Activated T-cell treated with anti-CD3 and anti-CD28 coated beads, Interleukin-2, amount 50 U/mL, for 72 hours (primary cell): ENCODE data around the gene NARS2. TPM values are rescaled to one million over a fixed set of nuclear protein-coding genes. Genes with fewer than 3 reads are reported as not detected.

Experiments
- ATAC-seq, 2 donors: fragments of 150-1000 bp; cut with Tn5 transposase; replicated peaks in 1 of 2; 2 replicates each; pipeline ENCODE4 v1.10.0; 2021; ENCODE audit warnings: moderate library complexity in 2 of 2, mild to moderate bottlenecking in 1 of 2
- DNase-seq, 2 donors: peaks; one replicate each; pipeline ENCODE4 v3.0.0; 2021 to 2022; ENCODE audit warnings: mixed read lengths in 1 of 2
- H3K27ac Mint-ChIP-seq: one replicate; pipeline ENCODE4 v1.8.0; 2022; ENCODE audit warnings: mild to moderate bottlenecking, moderate library complexity, mixed read lengths
- H3K27me3 Mint-ChIP-seq: one replicate; pipeline ENCODE4 v1.8.0; 2022; ENCODE audit warnings: low read depth, mixed read lengths
- H3K36me3 Mint-ChIP-seq, 2 donors: one replicate each; pipeline ENCODE4 v1.8.0; 2022; ENCODE audit warnings: mixed read lengths in 2 of 2, mild to moderate bottlenecking in 1 of 2; ENCODE audit not compliant: insufficient read depth in 2 of 2
- H3K4me1 Mint-ChIP-seq: one replicate; pipeline ENCODE4 v1.8.0; 2022; ENCODE audit warnings: low read depth, mixed read lengths
- H3K4me3 Mint-ChIP-seq, 2 donors: one replicate each; pipeline ENCODE4 v1.8.0; 2022; ENCODE audit warnings: mild to moderate bottlenecking in 2 of 2, mixed read lengths in 2 of 2, moderate library complexity in 2 of 2
- H3K9me3 Mint-ChIP-seq, 2 donors: one replicate each; pipeline ENCODE4 v1.8.0; 2022; ENCODE audit warnings: mixed read lengths in 2 of 2
- total RNA-seq, 2 donors: library from RNA; stranded (reverse); gene quantifications; one replicate each; pipeline ENCODE4 v1.2.3, GENCODE V29; 2022

NARS2 gene
- total RNA-seq, 2 donors from 2014 or later: 15.7 to 24.4 TPM

GRCh38 chr11:78400702-78401101, 174.0 kb downstream of the NARS2 start:
- no peak overlapping the region for H3K4me3 Mint-ChIP-seq
- DNase-seq: no peak
- no peaks in the 10 kb centered on the region for H3K27me3 Mint-ChIP-seq
- no peak for ATAC-seq
- H3K4me1 Mint-ChIP-seq: peaks cover 12% of the 10 kb centered on the region
- peaks cover 0 to 2% of the 10 kb centered on the region in 2 donors for H3K36me3 Mint-ChIP-seq
- H3K9me3 Mint-ChIP-seq: peaks cover 0 to 2% of the 10 kb centered on the region in 2 donors
- H3K27ac Mint-ChIP-seq: no peak overlapping the region

- H3K4me3 Mint-ChIP-seq: no peak overlapping the region
Measured at GRCh38 chr11:78400116-78400515, 174.5 kb downstream of the NARS2 start.

GRCh38 chr11:78399136-78399535, 175.5 kb downstream of the NARS2 start:
- H3K27me3 Mint-ChIP-seq: no peaks in the 10 kb centered on the region
- no peak overlapping the region for H3K4me3 Mint-ChIP-seq
- H3K4me1 Mint-ChIP-seq: peaks cover 16% of the 10 kb centered on the region
- no peak overlapping the region for H3K27ac Mint-ChIP-seq
- H3K36me3 Mint-ChIP-seq: no peaks in the 10 kb centered on the region
- DNase-seq (no peak), ATAC-seq (no peak)
- H3K9me3 Mint-ChIP-seq: no peaks in the 10 kb centered on the region

More at GRCh38 chr11:78400116-78400515, 174.5 kb downstream of the NARS2 start:
- ATAC-seq (no peak), DNase-seq (no peak)
- Mint-ChIP-seq H3K9me3 (no peaks in the 10 kb centered on the region), H3K36me3 (no peaks in the 10 kb centered on the region), H3K27ac (no peak overlapping the region), H3K27me3 (no peaks in the 10 kb centered on the region), H3K4me1 (peaks cover 12% of the 10 kb centered on the region)

- Mint-ChIP-seq H3K27ac (no peak overlapping the region), H3K36me3 (no peaks in the 10 kb centered on the region), H3K9me3 (no peaks in the 10 kb centered on the region), H3K4me3 (no peak overlapping the region), H3K27me3 (no peaks in the 10 kb centered on the region), H3K4me1 (peaks cover 16% of the 10 kb centered on the region)
- no peak for DNase-seq
- no peak for ATAC-seq
Measured at GRCh38 chr11:78398715-78399114, 175.9 kb downstream of the NARS2 start.

GRCh38 chr11:78397398-78397797, 177.3 kb downstream of the NARS2 start:
- Mint-ChIP-seq H3K36me3 (no peaks in the 10 kb centered on the region), H3K27me3 (no peaks in the 10 kb centered on the region), H3K9me3 (no peaks in the 10 kb centered on the region), H3K4me1 (peaks cover 25% of the 10 kb centered on the region), H3K27ac (no peak overlapping the region), H3K4me3 (no peak overlapping the region)
- DNase-seq (peak; percentile 34 to 36), ATAC-seq (peak; percentile 97 to 98)

GRCh38 chr11:78395597-78395996, 179.1 kb downstream of the NARS2 start:
- Mint-ChIP-seq H3K27me3 (no peaks in the 10 kb centered on the region), H3K9me3 (no peaks in the 10 kb centered on the region), H3K36me3 (no peaks in the 10 kb centered on the region), H3K4me3 (no peak overlapping the region), H3K4me1 (peaks cover 40% of the 10 kb centered on the region), H3K27ac (no peak overlapping the region)
- no peak for ATAC-seq
- DNase-seq: no peak

GRCh38 chr11:78392854-78393253, 181.8 kb downstream of the NARS2 start:
- peaks cover 38% of the 10 kb centered on the region for H3K4me1 Mint-ChIP-seq
- H3K4me3 Mint-ChIP-seq: no peak overlapping the region
- no peak for DNase-seq
- H3K27me3 Mint-ChIP-seq: no peaks in the 10 kb centered on the region
- H3K27ac Mint-ChIP-seq: no peak overlapping the region
- H3K9me3 Mint-ChIP-seq: no peaks in the 10 kb centered on the region
- no peaks in the 10 kb centered on the region for H3K36me3 Mint-ChIP-seq
- ATAC-seq: no peak

- Mint-ChIP-seq H3K4me1 (peaks cover 29% of the 10 kb centered on the region), H3K9me3 (peaks cover 0 to 2% of the 10 kb centered on the region in 2 donors), H3K27me3 (no peaks in the 10 kb centered on the region), H3K4me3 (no peak overlapping the region), H3K27ac (no peak overlapping the region), H3K36me3 (peaks cover 0 to 5% of the 10 kb centered on the region in 2 donors)
- DNase-seq (peak in 1 of 2 donors; percentile 9), ATAC-seq (peak; percentile 36 to 71)
Measured at GRCh38 chr11:78391424-78391823, 183.2 kb downstream of the NARS2 start.

GRCh38 chr11:78390809-78391208, 183.9 kb downstream of the NARS2 start:
- Mint-ChIP-seq H3K27me3 (no peaks in the 10 kb centered on the region), H3K36me3 (peaks cover 0 to 10% of the 10 kb centered on the region in 2 donors), H3K27ac (no peak overlapping the region), H3K4me3 (no peak overlapping the region), H3K4me1 (peaks cover 29% of the 10 kb centered on the region), H3K9me3 (peaks cover 4% of the 10 kb centered on the region in 2 donors)
- ATAC-seq (no peak), DNase-seq (no peak)

- H3K27ac Mint-ChIP-seq: no peak overlapping the region
- no peak overlapping the region for H3K4me3 Mint-ChIP-seq
- peaks cover 18 to 27% of the 10 kb centered on the region in 2 donors for H3K36me3 Mint-ChIP-seq
- ATAC-seq (no peak), DNase-seq (no peak)
- H3K4me1 Mint-ChIP-seq: peaks cover 8% of the 10 kb centered on the region
- peaks cover 16% of the 10 kb centered on the region in 2 donors for H3K9me3 Mint-ChIP-seq
- H3K27me3 Mint-ChIP-seq: no peaks in the 10 kb centered on the region
Measured at GRCh38 chr11:78386215-78386941, 188.3 kb downstream of the NARS2 start.

Other genes starting within 250 kb of the NARS2 start
- gene GAB2, start 157.0 kb downstream of the NARS2 start, total RNA-seq: 10 to 100 TPM; 48.0 to 51.7 TPM